Esophagus muscularis mucosa (tissue), 3 donors: ENCODE measurements around the gene SERINC3.

Source experiments
- POLR2A ChIP-seq: fragments of 450-650 bp; IDR thresholded peaks from one replicate; pipeline ENCODE4 v1.6.1; 2017; ENCODE audit warnings: antibody characterized with exemption, moderate library complexity, mild to moderate bottlenecking, low read depth
- POLR2AphosphoS5 ChIP-seq, 2 donors: sonication (generic); formaldehyde crosslinking; IDR thresholded peaks; one replicate each; pipeline ENCODE4 v1.6.1; 2017; ENCODE audit warnings: antibody characterized with exemption in 2 of 2
- TF ChIP-seq, protein P1 (sequence below), 3 experiments: fragments of 200-600 bp in 2 of 3; fragments of 450-650 bp in 1 of 3; sonication (generic) in 2 of 3; IDR thresholded peaks; one replicate each; pipeline ENCODE4 v1.5.1; 2017 to 2019; ENCODE audit warnings: antibody characterized with exemption in 3 of 3, mild to moderate bottlenecking in 2 of 3, moderate library complexity in 1 of 3

DNA sequence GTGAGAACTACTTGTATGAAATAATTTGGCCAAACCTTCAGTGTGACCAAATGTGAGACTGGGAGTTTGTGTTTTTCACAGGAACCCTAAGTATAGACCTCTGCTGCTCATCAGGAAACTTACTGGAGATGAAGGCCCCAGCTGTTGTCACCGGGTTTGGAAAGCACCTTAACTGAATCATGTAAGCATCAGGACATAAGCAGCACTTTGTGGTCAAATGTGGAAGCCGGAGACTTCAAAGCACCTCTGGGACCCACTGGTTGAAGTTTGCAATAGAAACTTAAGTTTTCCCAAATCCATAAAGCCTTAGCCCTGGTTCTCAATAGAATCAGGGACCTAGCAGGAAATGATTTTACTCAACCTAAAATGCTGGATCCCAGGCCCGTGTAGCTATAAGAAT is 31.9 kb downstream of the SERINC3 start:
- TF ChIP-seq, protein P1, sequence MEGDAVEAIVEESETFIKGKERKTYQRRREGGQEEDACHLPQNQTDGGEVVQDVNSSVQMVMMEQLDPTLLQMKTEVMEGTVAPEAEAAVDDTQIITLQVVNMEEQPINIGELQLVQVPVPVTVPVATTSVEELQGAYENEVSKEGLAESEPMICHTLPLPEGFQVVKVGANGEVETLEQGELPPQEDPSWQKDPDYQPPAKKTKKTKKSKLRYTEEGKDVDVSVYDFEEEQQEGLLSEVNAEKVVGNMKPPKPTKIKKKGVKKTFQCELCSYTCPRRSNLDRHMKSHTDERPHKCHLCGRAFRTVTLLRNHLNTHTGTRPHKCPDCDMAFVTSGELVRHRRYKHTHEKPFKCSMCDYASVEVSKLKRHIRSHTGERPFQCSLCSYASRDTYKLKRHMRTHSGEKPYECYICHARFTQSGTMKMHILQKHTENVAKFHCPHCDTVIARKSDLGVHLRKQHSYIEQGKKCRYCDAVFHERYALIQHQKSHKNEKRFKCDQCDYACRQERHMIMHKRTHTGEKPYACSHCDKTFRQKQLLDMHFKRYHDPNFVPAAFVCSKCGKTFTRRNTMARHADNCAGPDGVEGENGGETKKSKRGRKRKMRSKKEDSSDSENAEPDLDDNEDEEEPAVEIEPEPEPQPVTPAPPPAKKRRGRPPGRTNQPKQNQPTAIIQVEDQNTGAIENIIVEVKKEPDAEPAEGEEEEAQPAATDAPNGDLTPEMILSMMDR (IDR thresholded peaks at IDR 0.05), result no peak
- TF ChIP-seq POLR2AphosphoS5 (IDR thresholded peaks at IDR 0.05) (no peak), POLR2A (no peak)
